Ecto neural progenitor cell (in vitro differentiated cells): ENCODE data around the gene STK11IP.

ENCODE experiments used
- DNase-seq: peaks from one replicate; pipeline ENCODE4 v3.0.0-alpha.2; 2018; ENCODE audit warnings: low spot score

Gene STK11IP

DNA sequence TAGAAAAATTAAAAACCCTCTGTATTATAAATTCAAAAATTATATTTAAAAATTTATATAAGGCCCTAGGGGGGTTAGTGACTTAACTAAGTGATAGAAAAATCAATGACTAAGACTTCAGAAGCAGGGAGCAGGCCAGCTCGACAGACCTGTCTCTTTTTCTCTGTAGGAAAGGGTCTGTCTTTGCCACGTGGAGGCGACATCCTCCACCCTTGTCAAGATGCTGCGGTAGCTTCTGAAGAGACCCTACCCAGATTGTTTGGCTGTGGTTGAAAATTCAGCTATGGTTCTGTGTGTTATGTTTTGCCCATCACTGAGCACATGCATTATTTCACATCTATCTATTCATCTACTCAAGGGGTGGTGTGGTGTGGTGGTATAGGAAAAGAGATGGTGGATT lies 21.6 kb downstream of the STK11IP start:
- DNase-seq, result no peak

DNA sequence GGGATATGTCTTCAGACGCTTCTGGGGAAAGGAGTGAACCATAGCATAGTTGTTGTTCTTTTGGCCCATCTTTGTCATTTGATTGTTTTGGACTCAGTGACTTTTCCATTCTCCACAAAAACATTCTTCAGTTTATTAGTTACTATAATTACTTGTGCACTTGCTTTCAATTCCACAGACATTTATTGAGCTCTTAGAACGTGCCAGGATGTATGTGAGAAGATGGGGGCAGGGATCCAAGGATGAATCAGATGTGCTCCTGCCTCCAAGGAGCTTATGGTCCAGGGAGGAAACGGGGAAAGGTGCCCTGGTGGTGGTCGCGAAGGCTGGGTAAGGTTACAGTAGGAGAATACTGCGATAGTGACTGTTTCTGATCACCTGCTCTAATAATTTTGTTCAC lies 22.9 kb downstream of the STK11IP start:
- DNase-seq, result no peak

- DNase-seq, result no peak
Measured at GRCh38 chr2:219621935-219622334, 24.3 kb downstream of the STK11IP start.

DNA sequence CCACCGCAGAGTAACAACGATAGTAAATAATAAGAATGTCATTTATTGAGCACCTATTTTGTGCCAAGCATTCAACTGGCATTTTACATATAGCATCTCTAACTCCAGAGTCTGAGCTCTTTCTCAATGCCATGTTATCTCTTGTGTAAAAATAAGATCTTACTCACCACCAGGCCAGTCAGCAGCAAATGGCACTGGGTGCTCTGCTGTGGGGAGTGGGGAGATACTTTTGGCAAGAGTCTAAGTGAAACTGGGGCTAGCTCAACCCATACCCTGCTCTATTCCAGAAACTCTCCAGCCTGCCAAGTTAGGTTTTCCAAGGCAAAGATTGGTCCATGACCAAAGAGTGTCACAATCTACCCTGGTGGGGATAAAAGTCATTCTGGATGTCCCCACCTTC lies 24.8 kb downstream of the STK11IP start:
- DNase-seq, result no peak

- no peak for DNase-seq
Measured at GRCh38 chr2:219624565-219624964, 26.9 kb downstream of the STK11IP start.

- DNase-seq, result no peak
Measured at GRCh38 chr2:219625179-219625578, 27.5 kb downstream of the STK11IP start.

- no peak for DNase-seq
Measured at GRCh38 chr2:219626540-219626939, 28.9 kb downstream of the STK11IP start.

- peak; percentile 70 for DNase-seq
Measured at GRCh38 chr2:219627103-219628100, 29.7 kb downstream of the STK11IP start, which contains the start of gene SLC4A3. TSS of gene SLC4A3 (plus strand) at chr2:219627630. CDS start at chr2:219627993, 363 bp downstream.

GRCh38 chr2:219628235-219628985 lies 30.8 kb downstream of the STK11IP start:
- no peak for DNase-seq

GRCh38 chr2:219628986-219629901 lies 31.6 kb downstream of the STK11IP start:
- no peak for DNase-seq

DNA sequence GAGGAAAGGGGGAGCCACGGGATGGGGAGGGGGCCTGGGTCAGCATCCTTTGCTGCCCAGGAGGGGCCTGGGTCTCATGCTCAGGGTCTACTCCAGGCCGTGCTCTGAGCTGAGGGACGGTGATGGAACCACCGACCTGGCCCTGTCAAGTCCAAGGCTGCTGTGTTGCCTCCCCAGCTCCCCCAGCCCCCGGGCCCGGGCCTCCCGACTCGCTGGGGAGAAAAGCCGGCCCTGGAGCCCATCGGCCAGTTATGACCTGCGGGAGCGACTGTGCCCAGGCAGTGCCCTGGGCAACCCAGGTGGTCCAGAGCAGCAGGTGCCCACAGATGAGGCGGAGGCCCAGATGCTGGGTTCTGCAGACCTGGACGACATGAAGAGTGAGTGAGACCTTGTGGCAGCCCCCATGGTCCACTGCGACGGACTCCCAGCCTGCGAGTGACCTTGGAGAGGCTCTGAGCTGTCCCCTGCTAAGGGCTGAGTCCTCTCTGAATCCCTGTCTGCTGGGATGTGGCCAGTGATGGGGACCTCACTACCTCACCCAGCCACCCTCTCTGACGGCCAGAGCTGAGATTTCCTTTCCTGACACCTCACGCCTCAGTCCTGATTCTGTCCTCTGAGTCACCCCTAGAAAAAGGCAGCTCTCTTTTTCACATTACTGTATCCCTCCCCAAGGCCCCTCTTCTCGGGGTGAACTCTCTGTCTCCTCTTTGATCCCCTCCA lies 32.5 kb downstream of the STK11IP start:
- DNase-seq, result no peak

DNA sequence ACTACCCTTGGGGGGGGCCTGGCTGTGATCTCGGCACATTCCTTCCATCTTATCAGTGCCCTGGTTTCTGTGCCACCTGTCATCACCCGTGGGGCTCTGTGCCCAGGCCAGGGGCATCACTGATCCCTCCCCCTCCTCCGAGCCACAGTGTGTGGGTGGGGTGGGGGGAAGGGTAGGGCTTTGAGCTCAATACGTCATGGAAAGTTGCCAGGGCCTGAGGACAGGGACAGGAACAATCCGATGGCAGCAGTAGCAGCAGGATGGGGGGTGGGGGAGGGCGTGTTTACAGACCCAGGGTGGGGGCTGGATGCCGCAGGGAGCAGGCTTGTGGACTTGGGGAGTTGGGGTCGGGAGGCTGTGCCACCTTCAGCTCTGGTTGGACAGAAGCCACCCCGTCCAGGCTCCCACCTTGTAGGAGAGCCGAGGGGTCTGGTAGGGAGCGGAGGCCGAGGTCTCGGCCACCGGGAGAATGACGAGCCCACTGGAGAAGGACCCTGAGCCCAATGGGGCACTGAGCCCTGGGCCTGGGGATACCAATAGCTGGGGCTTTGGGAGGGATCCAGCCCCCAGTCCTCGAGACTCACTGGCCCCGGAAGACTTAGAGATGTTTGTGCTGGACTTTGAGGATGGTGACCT lies 33.2 kb downstream of the STK11IP start:
- no peak for DNase-seq

DNA sequence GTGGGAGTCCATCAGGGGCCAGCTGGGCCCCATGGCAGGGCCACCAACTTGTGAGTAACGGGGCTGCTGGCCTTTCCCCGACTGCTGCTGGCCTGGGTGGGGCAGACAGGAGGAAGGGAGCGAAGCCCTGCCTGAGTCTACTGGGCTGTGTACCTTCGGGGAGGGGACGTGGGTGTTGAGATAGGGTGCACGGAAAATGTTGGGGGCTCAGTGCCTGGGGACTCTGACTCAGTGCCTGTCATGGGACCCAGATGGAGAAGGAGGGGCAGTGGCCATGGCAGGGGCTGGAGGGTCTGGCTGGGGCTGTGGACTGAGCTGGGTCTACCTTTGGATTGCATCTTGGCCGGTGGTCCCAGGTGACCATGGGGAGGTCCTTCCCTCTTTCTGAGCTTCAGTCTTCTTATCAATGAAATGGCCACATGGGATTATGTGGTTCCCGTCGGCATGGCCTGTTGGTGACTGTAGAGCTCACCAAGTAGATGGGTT lies 33.8 kb downstream of the STK11IP start:
- no peak for DNase-seq

DNA sequence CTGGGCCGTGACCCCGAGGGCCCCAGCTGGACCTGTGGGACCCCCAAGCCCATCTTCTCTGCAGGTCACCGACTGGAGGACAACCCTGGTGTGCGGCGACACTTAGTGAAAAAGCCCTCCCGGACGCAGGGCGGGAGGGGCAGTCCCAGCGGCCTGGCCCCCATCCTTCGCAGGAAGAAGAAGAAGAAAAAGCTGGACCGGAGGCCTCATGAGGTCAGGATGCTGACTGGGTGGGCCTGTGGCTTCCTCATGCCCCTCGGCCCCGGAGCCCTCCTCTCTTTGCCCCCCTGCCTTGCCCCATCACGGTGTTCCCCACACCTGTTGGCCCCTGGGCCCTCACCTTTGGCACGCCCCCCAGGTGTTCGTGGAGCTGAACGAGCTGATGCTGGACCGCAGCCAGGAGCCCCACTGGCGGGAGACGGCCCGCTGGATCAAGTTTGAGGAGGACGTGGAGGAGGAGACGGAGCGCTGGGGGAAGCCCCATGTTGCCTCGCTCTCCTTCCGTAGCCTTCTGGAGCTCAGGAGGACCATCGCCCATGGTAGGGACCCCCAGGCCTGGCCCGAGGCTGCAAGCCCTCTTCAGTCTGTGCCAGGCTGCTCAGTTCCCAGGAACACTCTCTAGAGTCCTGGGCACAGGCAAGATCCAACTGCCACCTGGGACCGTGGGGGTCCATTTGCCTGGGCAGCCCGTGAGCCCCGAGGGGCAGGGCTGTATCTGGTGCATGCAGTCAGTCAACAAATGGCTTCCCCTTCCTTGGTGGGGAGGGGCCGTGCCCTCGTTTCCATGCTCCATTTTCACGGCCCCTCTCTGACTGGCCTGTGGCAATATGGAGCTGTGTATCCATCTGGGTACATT lies 34.5 kb downstream of the STK11IP start:
- no peak for DNase-seq

- no peak for DNase-seq
Measured at GRCh38 chr2:219632760-219633105, 35.1 kb downstream of the STK11IP start.

GRCh38 chr2:219633276-219634065 lies 35.8 kb downstream of the STK11IP start:
- peak; percentile 39 for DNase-seq

DNA sequence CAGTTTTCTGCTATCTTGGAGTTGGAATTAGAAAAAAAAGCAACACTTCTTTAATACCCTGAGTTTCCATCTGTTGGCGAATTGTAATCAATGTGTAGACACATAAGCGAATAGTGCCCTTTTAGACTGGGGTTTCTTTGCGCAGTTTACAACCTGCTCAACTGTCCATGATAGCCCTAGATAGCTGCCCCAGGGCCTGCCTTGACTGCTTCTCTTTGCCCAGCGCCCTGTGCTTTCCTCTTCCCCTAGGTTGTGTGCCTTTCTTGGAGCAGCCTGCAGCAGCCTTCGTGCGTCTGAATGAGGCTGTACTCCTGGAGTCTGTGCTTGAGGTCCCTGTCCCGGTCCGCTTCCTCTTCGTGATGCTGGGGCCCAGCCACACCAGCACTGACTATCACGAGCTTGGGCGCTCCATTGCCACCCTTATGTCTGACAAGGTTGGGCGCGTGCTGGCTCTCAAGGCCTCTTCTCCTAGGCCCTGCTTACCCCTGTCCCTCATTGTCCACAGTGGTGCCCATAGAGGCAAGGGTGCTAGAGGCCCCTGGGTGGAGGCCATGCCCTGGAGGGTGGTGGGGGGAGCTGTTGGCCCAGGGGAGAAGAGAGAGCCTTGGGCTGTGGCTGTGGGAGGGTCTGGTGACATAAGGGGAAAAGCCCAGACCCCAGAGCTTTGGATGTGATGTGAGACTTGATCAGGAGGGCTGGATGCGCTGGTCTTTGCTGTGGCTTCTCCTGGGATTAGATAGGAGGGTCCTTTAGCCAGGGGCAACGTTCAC lies 36.7 kb downstream of the STK11IP start:
- DNase-seq, result peak; percentile 39
